K562 (cell line): ENCODE results near the gene BCL2L1. TPM values are rescaled to one million over a fixed set of nuclear protein-coding genes. Genes with fewer than 3 reads are reported as not detected.

Experiments
- ATAC-seq: fragments of 200-7000 bp; cut with Tn5 transposase; 3 replicates; pipeline ENCODE4 v1.9.1; 2020; ENCODE audit warnings: moderate library complexity
- BruUV-seq: library from RNA; stranded (reverse); fragments of 400-500 nt; replicated peaks from 2 replicates; lab custom pipeline; 2021; lab: Mats Ljungman, UMichigan
- CTCF ChIA-PET: fragments of 300-600 bp; formaldehyde crosslinking; extraction: SDS; loops from one replicate; lab custom pipeline; 2021; ENCODE audit warnings: low intra/inter-chr PET ratio; lab: Yijun Ruan, JAX
- POLR2A ChIA-PET: fragments of 300-600, 350-650 bp; sonication (Branson Sonifier 250); formaldehyde crosslinking; extraction: SDS; loops from one replicate; lab custom pipeline; 2021; ENCODE audit warnings: antibody characterized with exemption, inconsistent platforms; lab: Yijun Ruan, JAX
- DNase-seq, 4 experiments: peaks; one replicate each; pipeline versions ENCODE4 v3.0.0 to v3.0.0-alpha.2; 2011 to 2018; ENCODE audit warnings: low spot score in 3 of 4, mixed read lengths in 3 of 4; ENCODE audit errors: extremely low read depth in 1 of 4
- FAIRE-seq: peaks from 2 replicates; lab custom pipeline; 2011; peaks lifted over from hg19 to GRCh38; lab: Jason Lieb, UNC
- H2AFZ ChIP-seq: 2 replicates; pipeline ENCODE4 v1.6.0; 2011; ENCODE audit warnings: low read depth, low read length, control low read depth, inconsistent platforms
- H3K27ac ChIP-seq: fragments of 200-600 bp; 3 replicates; pipeline ENCODE4 v1.8.0; 2011; ENCODE audit warnings: low read depth, mild to moderate bottlenecking, control low read depth, inconsistent platforms, low read length, moderate library complexity, mixed read lengths; ENCODE audit errors: extremely low read depth
- H3K27me3 ChIP-seq, 2 experiments: fragments of 300-600 bp in 1 of 2; 2 replicates in 1 of 2; 3 replicates in 1 of 2; pipeline versions ENCODE4 v1.6.0 to v1.8.0; 2011; ENCODE audit warnings: inconsistent platforms in 2 of 2, low read length in 2 of 2, mild to moderate bottlenecking in 1 of 2, mixed read lengths in 1 of 2, moderate library complexity in 1 of 2; ENCODE audit not compliant: control insufficient read depth in 2 of 2, insufficient read depth in 2 of 2
- H3K36me3 ChIP-seq: fragments of 300-600 bp; 3 replicates; pipeline ENCODE4 v1.8.0; 2011; ENCODE audit warnings: mild to moderate bottlenecking, low read length, inconsistent platforms; ENCODE audit not compliant: control insufficient read depth, insufficient read depth
- H3K4me1 ChIP-seq, 2 experiments: fragments of 200-600 bp in 1 of 2; replicated peaks in 1 of 2; 2 replicates in 1 of 2; 3 replicates in 1 of 2; pipeline versions ENCODE4 v1.5.1 to v1.8.0; 2011; ENCODE audit warnings: inconsistent platforms in 2 of 2, low read length in 2 of 2, mild to moderate bottlenecking in 1 of 2, mixed read lengths in 1 of 2, moderate library complexity in 1 of 2; ENCODE audit not compliant: control insufficient read depth in 2 of 2, insufficient read depth in 2 of 2
- H3K4me2 ChIP-seq: 2 replicates; pipeline ENCODE4 v1.6.1; 2011; ENCODE audit warnings: low read length, control low read depth, inconsistent platforms, mixed read lengths; ENCODE audit not compliant: insufficient read depth
- H3K4me3 ChIP-seq: fragments of 200-600 bp; sonication (generic), shearing (Covaris generic); 2 replicates; pipeline ENCODE4 v1.5.1; 2016; ENCODE audit warnings: control low read depth, inconsistent platforms
- H3K79me2 ChIP-seq: fragments of 200-600 bp; 3 replicates; pipeline ENCODE4 v1.8.0; 2011; ENCODE audit warnings: low read length, inconsistent platforms; ENCODE audit not compliant: control insufficient read depth, insufficient read depth
- H3K9ac ChIP-seq, 2 experiments: 2 replicates each; pipeline versions ENCODE4 v1.6.0 to v1.6.1; 2011; ENCODE audit warnings: low read depth in 2 of 2, low read length in 2 of 2, control low read depth in 1 of 2, inconsistent platforms in 1 of 2, mild to moderate bottlenecking in 1 of 2, mixed read lengths in 1 of 2; ENCODE audit not compliant: insufficient read depth in 1 of 2
- H3K9me1 ChIP-seq: one replicate; pipeline ENCODE4 v1.6.0; 2011; ENCODE audit warnings: inconsistent platforms, mild to moderate bottlenecking, low read length, moderate library complexity; ENCODE audit not compliant: control insufficient read depth, insufficient read depth
- H3K9me3 ChIP-seq: replicated peaks from 2 replicates; pipeline ENCODE4 v1.5.1; 2011; ENCODE audit warnings: low read depth, low read length, inconsistent platforms; ENCODE audit not compliant: control insufficient read depth, insufficient read depth
- H4K20me1 ChIP-seq: replicated peaks from 2 replicates; pipeline ENCODE4 v1.6.1; 2011; ENCODE audit warnings: low read length, inconsistent platforms, mixed read lengths; ENCODE audit not compliant: control insufficient read depth, insufficient read depth
- DMBX1 ChIP-seq: fragments of 250-450 bp; sonication (Bioruptor Pico); IDR thresholded peaks from 2 replicates; pipeline ENCODE4 v1.8.0; 2022; ENCODE audit warnings: inconsistent platforms, mild to moderate bottlenecking, moderate library complexity, borderline replicate concordance
- MYBL2 ChIP-seq, 2 experiments: fragments of 450-650 bp in 1 of 2; sonication (generic) in 1 of 2; formaldehyde crosslinking in 1 of 2; IDR thresholded peaks; 2 replicates each; pipeline versions ENCODE4 v1.6.1 to v1.8.1; 2017 to 2022; ENCODE audit warnings: borderline replicate concordance in 1 of 2, inconsistent platforms in 1 of 2, low read depth in 1 of 2, mild to moderate bottlenecking in 1 of 2, missing genetic modification reagents in 1 of 2, moderate library complexity in 1 of 2
- POLR2B ChIP-seq: fragments of 450-650 bp; IDR thresholded peaks from 2 replicates; pipeline ENCODE4 v1.6.1; 2018; ENCODE audit warnings: low read depth; ENCODE audit not compliant: partially characterized antibody
- POLR2H ChIP-seq: IDR thresholded peaks from 2 replicates; pipeline ENCODE4 v1.6.1; 2016; ENCODE audit warnings: missing genetic modification characterization, low read depth, mild to moderate bottlenecking, control low read depth, missing compliant biosample characterization, moderate library complexity
- RFX1 ChIP-seq: fragments of 450-650 bp; IDR thresholded peaks from 2 replicates; pipeline ENCODE4 v1.6.1; 2016; ENCODE audit warnings: mild to moderate bottlenecking, moderate library complexity
- TAL1 ChIP-seq: fragments of 450-650 bp; IDR thresholded peaks from 2 replicates; pipeline ENCODE4 v1.6.1; 2016; ENCODE audit warnings: mild to moderate bottlenecking
- WGBS: fragments of 100-300 bp; shearing (Covaris generic); methylation state at CpG from one replicate; pipeline ENCODE4 v1.1.6; 2016; ENCODE audit warnings: low coverage, mixed read lengths; ENCODE audit not compliant: insufficient coverage; ENCODE audit errors: missing lambda C conversion rate; 5-methylcytosine and 5-hydroxymethylcytosine counted together
- in situ Hi-C: fragments of 300-500 bp; cut with MboI; formaldehyde crosslinking; loops from 4 replicates; pipeline ENCODE4 v1.15.0; 2018; ENCODE audit warnings: inconsistent platforms, mixed read lengths
- intact Hi-C: fragments of 100-400 bp; cut with micrococcal nuclease; formaldehyde crosslinking; loops from 2 replicates; pipeline ENCODE4 v1.14.2; 2022
- polyA plus RNA-seq, 8 experiments: library from polyadenylated mRNA; depleted of rRNA in 4 of 8; stranded (reverse) in 5 of 8; unstranded in 3 of 8; fragments of >200 nt; fragmentation: Nextera tagmentation in 2 of 8; fragmentation: Illumina TruSeq in 1 of 8; extraction: Ambion mirVana in 2 of 8; extraction: Trizol in 1 of 8; gene quantifications; 2 replicates each; pipeline versions ENCODE4 v1.2.1 to v1.2.3, GENCODE V29; 2011 to 2014; ENCODE audit warnings: inconsistent platforms in 1 of 8, missing spikeins in 1 of 8
- total RNA-seq, 7 experiments: library from RNA; depleted of rRNA in 6 of 7; stranded (reverse); fragments of >200 nt in 6 of 7; fragmentation: Illumina TruSeq in 2 of 7; extraction: Trizol in 2 of 7; gene quantifications; 2 replicates each; pipeline versions ENCODE4 v1.2.1 to v1.2.3, GENCODE V29; 2011 to 2021; ENCODE audit warnings: low replicate concordance in 1 of 7
- TF ChIP-seq, protein P1 (sequence below), 2 experiments: fragments of 450-650 bp; IDR thresholded peaks; 2 replicates each; pipeline ENCODE4 v1.6.1; 2016
- TF ChIP-seq, protein P2 (sequence below): sonication (generic); formaldehyde crosslinking; IDR thresholded peaks from 2 replicates; pipeline ENCODE4 v1.5.0; 2020; ENCODE audit warnings: missing genetic modification reagents

The BCL2L1 gene
- total and polyA plus RNA-seq, 9 of the 15 experiments (the other 6 are each of a cell fraction or from before 2014, with no cell fraction given), result 3.3 to 182 (median 120) TPM

DNA sequence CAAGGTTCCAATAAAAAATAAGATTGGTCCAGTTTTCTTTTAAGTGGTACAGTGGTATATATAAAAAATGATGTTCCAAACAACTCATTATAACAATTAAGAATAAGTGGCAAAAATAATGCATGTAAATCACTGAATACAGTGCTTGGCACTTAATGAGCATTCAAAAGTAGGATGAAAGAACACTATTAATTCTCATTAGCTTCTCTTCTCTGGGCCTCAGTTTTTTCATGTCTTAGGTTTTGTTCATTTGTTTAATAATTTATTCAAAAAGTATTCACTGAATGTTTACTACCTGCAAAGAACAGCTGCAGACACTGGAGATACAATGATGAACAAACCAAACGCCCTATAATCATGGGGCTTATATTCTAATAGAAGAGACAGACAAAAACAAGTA is 21.1 kb downstream of the BCL2L1 start:
- 64% methylated on average over 1 of the region's 1 CpG for WGBS
- no peak for DNase-seq
- ChIA-PET CTCF (no interaction called here), POLR2A (interaction anchor here (0.7 to 3.8 kb wide), 3 partner anchors 17 to 1178 kb away, joined by 3 to 23 read pairs (median 10); no protein-coding TSS in a partner anchor)
- Histone ChIP-seq H3K9me3 (no peaks in the 10 kb centered on the region), H3K9me1 (no peaks in the 10 kb centered on the region), H3K79me2 (peaks cover 97% of the 10 kb centered on the region), H3K4me1 (peaks cover 21 to 60% of the 10 kb centered on the region in 2 experiments), H3K9ac (no peak overlapping the region), H3K27me3 (no peaks in the 10 kb centered on the region), H4K20me1 (no peaks in the 10 kb centered on the region), H3K27ac (0 out of 3 replicates have a peak overlapping the region, but pooled peaks have one; percentile 10), H3K4me2 (no peak overlapping the region), H3K36me3 (peaks cover 79% of the 10 kb centered on the region), H3K4me3 (no peak overlapping the region), H2AFZ (no peak overlapping the region)
- TF ChIP-seq TAL1 (no peak), POLR2H (no peak), MYBL2 (IDR thresholded peaks at IDR 0.05; ENCODE audit: low read depth) (no peak), MYBL2 (CRISPR knock-in tag; IDR thresholded peaks at IDR 0.05; ENCODE audit: borderline replicate concordance) (no peak), POLR2B (no peak)
- intact Hi-C loops (no loop called here), in situ Hi-C loops (no loop called here)
- ATAC-seq, result no peak
- FAIRE-seq, result no peak
- BruUV-seq, result no TSS peak

DNA sequence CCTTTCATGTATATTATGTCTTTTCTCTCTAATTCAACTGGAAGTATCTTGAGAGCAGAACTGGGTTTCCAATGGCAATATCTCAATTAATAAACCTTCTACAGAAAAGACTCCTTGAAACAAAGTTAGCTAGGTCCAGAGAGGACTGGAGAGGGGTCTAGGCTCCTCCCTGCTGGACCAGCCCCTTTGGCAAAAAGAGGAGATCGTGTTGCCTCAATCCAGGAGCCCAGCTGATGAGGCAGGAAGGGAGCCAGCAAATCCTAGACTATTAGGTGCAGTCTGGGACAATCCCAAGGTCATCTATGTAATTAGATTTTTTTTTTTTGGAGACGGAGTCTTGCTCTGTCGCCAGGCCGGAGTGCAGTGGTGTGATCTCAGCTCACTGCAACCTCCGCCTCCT is 21.9 kb downstream of the BCL2L1 start:
- no peak overlapping the region for H3K4me3 ChIP-seq
- no peak for FAIRE-seq
- POLR2A ChIA-PET, result interaction anchor here (0.7 to 3.8 kb wide), 5 partner anchors 11 to 449 kb away, joined by 3 to 23 read pairs (median 8); no protein-coding TSS in a partner anchor
- H3K4me1 ChIP-seq, result peaks cover 19 to 60% of the 10 kb centered on the region in 2 experiments
- intact Hi-C loops, result no loop called here
- ATAC-seq, result no peak
- no peaks in the 10 kb centered on the region for H3K9me1 ChIP-seq
- WGBS, result 84% methylated on average over 4 of the region's 5 CpGs
- no peaks in the 10 kb centered on the region for H3K27me3 ChIP-seq
- peak overlapping the region; percentile 51; the same call in 2 of the 3 replicates for H3K27ac ChIP-seq
- H2AFZ ChIP-seq, result no peak overlapping the region
- CTCF ChIA-PET, result no interaction called here
- no peak for DNase-seq
- H3K79me2 ChIP-seq, result peaks cover 97% of the 10 kb centered on the region
- TF ChIP-seq, protein P1, sequence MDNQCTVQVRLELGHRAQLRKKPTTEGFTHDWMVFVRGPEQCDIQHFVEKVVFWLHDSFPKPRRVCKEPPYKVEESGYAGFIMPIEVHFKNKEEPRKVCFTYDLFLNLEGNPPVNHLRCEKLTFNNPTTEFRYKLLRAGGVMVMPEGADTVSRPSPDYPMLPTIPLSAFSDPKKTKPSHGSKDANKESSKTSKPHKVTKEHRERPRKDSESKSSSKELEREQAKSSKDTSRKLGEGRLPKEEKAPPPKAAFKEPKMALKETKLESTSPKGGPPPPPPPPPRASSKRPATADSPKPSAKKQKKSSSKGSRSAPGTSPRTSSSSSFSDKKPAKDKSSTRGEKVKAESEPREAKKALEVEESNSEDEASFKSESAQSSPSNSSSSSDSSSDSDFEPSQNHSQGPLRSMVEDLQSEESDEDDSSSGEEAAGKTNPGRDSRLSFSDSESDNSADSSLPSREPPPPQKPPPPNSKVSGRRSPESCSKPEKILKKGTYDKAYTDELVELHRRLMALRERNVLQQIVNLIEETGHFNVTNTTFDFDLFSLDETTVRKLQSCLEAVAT (IDR thresholded peaks at IDR 0.05), result 0 out of 4 replicates have a peak, but pooled peaks of 1 of the 2 experiments have one; percentile 21
- TF ChIP-seq DMBX1 (CRISPR knock-in tag), result 0 out of 2 replicates have a peak, but pooled peaks have one; percentile 49
- TF ChIP-seq RFX1, result no peak
- TF ChIP-seq, protein P2, sequence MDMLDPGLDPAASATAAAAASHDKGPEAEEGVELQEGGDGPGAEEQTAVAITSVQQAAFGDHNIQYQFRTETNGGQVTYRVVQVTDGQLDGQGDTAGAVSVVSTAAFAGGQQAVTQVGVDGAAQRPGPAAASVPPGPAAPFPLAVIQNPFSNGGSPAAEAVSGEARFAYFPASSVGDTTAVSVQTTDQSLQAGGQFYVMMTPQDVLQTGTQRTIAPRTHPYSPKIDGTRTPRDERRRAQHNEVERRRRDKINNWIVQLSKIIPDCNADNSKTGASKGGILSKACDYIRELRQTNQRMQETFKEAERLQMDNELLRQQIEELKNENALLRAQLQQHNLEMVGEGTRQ, result no peak
- TF ChIP-seq, all 486 proteins: peak for 2
- peaks cover 79% of the 10 kb centered on the region for H3K36me3 ChIP-seq
- no peaks in the 10 kb centered on the region for H3K9me3 ChIP-seq
- no TSS peak for BruUV-seq
- no peak overlapping the region for H3K4me2 ChIP-seq
- in situ Hi-C loops, result no loop called here
- no peak overlapping the region for H3K9ac ChIP-seq
- H4K20me1 ChIP-seq, result no peaks in the 10 kb centered on the region
